NCI-H1092 treated with DMSO at 0.1 percent for 48 hours (cell line): ENCODE measurements around the gene RSPH6A.
"Not testable (repeated sequence)": the region's sequence is repeated elsewhere in the genome, so short reads cannot be mapped to it uniquely, and the experiment has no call there.

Experiments
- DNase-seq: peaks from one replicate; lab custom pipeline; 2025; lab: John Stamatoyannopoulos, UW

Gene RSPH6A

DNA sequence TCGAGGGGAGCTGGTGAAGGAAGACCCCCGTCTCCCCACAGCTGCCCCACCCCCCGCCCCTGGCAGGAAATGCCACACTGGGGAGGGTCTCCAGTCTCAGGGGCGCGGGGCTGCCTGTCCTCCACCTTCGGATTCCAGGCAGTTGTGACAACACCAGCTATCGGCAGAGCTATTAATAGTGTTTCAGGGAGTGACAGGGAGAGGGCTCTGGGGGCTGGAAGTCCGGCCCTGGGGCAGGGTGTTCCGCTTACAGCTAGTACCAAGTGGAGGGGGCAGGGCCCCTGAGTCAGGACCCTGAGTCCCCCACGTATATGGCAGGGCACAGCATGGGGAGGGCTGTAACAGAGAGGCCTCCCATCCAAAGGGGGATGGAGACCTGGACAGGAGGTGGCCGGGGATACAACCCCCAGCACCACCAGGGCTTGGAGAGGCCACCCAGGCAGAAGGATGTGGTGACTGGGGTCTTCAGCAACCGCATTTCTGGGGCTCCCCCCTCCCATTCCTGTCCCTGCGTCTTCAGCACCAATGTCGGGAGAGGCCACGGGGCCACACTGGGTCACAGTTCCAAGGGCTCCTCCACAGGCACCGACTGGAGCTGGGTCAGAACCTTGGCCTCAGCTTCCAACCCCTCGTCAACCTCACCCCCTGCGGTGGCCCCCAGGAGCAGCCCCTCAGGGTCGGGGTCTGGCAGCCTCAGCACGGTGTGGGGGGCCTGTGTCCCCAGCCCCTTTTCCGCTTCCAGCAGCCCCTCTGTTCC, 50.0 kb downstream of the RSPH6A start:
- no peak for DNase-seq

DNA sequence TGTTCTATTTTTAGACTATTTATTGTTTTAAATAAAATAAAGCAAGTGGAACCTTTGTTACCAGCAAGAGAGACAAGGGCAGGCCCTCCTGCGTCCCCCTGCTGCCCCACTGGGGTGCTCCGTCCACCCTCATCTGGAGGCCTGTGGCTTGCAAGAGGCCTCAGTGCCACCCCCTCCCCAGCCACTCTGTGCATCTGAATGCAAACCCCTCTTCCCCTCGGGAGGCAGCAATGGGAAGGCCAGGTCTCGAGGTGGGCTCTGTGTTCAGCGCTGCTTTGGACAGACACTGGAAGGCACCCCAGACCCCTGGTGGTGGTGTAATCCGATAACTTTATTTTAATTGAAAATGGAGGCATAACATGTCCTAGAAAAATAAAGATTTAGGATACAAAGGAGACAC, 50.6 kb downstream of the RSPH6A start:
- DNase-seq: no peak

GRCh38 chr19:45763691-45764294, 51.3 kb downstream of the RSPH6A start:
- no peak for DNase-seq

DNA sequence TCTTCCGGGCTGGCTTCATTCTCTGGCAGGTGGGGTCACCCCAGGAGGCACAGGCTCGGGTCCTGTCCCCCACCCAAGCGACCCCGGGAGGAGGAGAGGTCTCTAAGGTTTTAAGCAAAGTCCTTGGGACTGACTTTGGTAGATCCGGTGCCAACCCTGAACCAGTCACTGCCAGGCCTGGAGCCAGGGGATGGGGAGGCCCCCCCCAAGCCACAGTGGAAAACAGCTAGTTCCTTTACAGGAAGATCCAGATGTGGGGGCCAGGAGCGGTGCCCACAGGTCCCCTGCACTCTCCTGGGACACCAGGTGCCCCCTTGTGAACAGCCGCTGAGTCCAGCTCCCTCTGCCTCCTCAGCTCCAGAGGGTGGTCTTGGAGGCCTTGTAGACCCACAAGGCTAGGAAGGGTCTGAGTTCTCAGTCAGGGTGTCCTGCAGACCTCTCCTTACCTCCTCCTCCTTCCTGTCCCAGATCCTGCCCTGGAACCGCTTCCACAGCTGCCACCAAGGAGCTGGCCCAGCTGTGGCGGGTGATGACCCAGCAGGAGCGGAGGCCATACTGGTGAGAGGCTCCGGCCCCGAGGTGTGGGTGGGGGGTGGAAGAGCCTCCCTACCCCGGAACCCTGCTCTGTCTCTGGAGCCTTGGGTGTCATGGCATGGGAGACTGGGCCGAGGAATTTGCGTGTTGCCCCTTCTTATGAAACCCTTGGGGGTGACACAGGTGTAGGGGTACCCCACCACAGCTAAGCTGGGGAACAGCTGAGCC, 52.1 kb downstream of the RSPH6A start:
- no peak for DNase-seq

- no peak for DNase-seq
Measured at GRCh38 chr19:45761714-45762113, 53.4 kb downstream of the RSPH6A start.

DNA sequence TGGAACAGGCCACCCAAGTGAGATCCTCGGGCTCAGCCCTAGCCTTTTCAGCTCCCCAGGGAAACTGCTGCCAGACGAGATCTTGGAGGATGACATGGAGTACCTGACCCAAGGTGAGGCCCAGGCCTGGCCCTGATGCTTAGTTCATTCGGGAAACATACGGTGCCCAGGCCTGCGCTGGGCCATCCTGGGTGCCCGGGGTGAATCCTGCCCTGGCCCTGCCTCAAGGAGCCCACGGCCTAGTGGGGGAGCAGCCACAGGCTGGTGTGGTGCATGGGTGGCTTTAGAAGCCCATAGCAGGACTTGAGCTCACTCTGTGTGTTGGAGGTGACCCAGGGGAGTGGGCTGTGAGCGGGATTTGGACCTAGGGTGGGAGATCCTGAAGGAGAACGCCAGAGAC, 56.2 kb downstream of the RSPH6A start:
- no peak for DNase-seq

DNA sequence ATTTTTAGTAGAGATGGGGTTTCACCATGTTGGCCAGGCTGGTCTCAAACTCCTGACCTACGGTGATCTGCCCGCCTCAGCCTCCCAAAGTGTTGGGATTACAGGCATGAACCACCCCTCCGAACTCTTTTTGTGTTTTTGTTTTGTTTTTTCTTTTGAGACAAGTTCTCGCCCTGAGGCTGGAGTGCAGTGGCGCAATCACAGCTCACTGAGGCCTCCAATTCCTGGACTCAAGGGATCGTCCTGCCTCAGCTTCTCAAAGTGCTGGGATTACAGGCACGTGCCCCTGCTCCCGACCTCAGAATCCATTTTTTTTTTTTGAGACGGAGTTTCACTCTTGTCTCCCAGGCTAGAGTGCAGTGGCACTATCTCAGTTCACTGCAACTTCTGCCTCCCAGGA, 57.4 kb downstream of the RSPH6A start:
- no peak for DNase-seq

GRCh38 chr19:45754323-45754722, 60.8 kb downstream of the RSPH6A start:
- no peak for DNase-seq

DNA sequence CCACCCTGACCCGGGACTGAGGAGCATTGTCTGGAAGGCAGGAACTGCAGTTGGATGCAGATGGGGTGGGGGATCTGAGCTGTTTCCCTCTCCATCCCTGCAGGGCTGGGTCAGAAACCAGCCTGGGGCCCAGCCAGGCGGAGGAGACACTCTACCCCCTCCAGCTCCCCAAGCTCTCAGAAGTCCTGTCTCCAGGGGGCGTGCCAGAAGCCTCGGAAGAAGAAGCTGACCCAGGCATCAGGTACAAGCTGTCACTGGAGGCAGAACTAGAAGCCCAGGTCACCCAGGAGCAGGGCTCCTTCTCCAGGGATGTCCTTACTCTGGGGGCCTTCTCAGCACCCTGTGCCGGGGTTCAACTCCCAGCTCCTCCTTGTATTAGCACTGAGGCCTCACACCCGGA, 61.6 kb downstream of the RSPH6A start:
- no peak for DNase-seq

GRCh38 chr19:45752639-45753038, 62.5 kb downstream of the RSPH6A start:
- no peak for DNase-seq

GRCh38 chr19:45751483-45751882, 63.6 kb downstream of the RSPH6A start:
- not testable (repeated sequence) for DNase-seq

DNA sequence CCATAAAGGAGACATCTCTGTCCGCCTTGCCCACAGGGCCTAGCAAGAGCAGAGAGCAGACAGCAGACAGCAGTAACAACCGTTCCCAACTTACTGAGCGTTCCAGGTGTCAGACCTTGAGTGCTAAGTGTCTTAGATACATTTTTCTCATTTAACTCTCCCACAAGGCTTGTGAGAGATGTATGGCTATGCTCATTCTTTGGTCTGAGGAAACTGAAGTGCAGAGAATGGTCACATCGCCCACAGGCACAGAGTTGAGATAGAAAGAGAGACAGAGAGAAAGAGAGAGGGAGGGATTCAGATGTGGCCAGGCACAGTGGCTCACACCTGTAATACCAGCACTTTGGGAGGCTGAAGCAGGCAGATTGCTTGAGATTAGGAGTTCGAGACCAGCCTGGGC, 67.6 kb downstream of the RSPH6A start:
- DNase-seq: no peak

DNA sequence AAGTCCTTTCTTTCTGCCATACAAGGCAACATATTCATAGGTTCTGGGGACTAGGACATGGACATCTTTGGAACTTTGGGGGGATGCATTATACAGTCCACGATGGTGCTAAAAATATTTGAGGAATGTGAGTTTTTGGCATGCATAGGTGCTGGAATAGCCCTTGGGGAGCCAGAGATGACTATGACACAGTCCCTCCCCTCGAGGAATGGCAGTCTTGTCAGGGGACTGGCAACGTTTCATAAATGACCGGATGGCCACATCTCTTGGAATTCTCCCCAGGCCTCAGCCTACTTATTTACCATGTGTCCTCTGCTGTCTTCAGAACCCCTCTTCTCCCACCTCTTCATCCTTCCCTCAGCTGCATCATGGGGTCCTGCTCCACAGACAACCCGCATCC, 68.2 kb downstream of the RSPH6A start:
- no peak for DNase-seq
